ENCODE results near the gene LRRC55.

The LRRC55 gene

GRCh38 chr11:57228600-57228999, 46.8 kb downstream of the LRRC55 start:
- no peak for DNase-seq (ENCODE audit: low read depth)
- H3K4me3 ChIP-seq (ENCODE audit: low read depth, low read length) = no peak overlapping the region

- no peak for DNase-seq (ENCODE audit: low read depth)
- no peak overlapping the region for H3K4me3 ChIP-seq (ENCODE audit: low read depth, low read length)
Observed at GRCh38 chr11:57230316-57230715, 48.6 kb downstream of the LRRC55 start.

GRCh38 chr11:57230791-57231538, 49.2 kb downstream of the LRRC55 start:
- DNase-seq (ENCODE audit: low read depth) = no peak
- H3K4me3 ChIP-seq (ENCODE audit: low read depth, low read length) = no peak overlapping the region

- DNase-seq (ENCODE audit: low read depth) = no peak
- no peak overlapping the region for H3K4me3 ChIP-seq (ENCODE audit: low read depth, low read length)
Observed at GRCh38 chr11:57231539-57232253, 49.9 kb downstream of the LRRC55 start.

- no peak overlapping the region for H3K4me3 ChIP-seq (ENCODE audit: low read depth, low read length)
- no peak for DNase-seq (ENCODE audit: low read depth)
Observed at GRCh38 chr11:57233702-57234101, 51.9 kb downstream of the LRRC55 start.

- H3K4me3 ChIP-seq (ENCODE audit: low read depth, low read length) = no peak overlapping the region
- DNase-seq (ENCODE audit: low read depth) = no peak
Observed at GRCh38 chr11:57235761-57236703, 54.3 kb downstream of the LRRC55 start.

GRCh38 chr11:57237204-57237681, 55.5 kb downstream of the LRRC55 start, which contains the start of gene APLNR:
Gene APLNR, minus strand, starts transcription at chr11:57237250. Its CDS starts 246 bp downstream, at chr11:57237004.
- no peak within 1 kb of the TSS for H3K4me3 ChIP-seq (ENCODE audit: low read depth, low read length)
- DNase-seq (ENCODE audit: low read depth) = no peak

GRCh38 chr11:57239348-57239747, 57.6 kb downstream of the LRRC55 start:
- H3K4me3 ChIP-seq (ENCODE audit: low read depth, low read length) = no peak overlapping the region
- no peak for DNase-seq (ENCODE audit: low read depth)

GRCh38 chr11:57240007-57240406, 58.3 kb downstream of the LRRC55 start:
- no peak for DNase-seq (ENCODE audit: low read depth)
- no peak overlapping the region for H3K4me3 ChIP-seq (ENCODE audit: low read depth, low read length)

- no peak overlapping the region for H3K4me3 ChIP-seq (ENCODE audit: low read depth, low read length)
- no peak for DNase-seq (ENCODE audit: low read depth)
Observed at GRCh38 chr11:57240757-57241156, 59.0 kb downstream of the LRRC55 start.

All from skeletal muscle cell (primary cell).